ENCODE data around the gene CAMTA1. TPM values are rescaled to one million over a fixed set of nuclear protein-coding genes. Genes with fewer than 3 reads are reported as not detected.

The CAMTA1 gene
- total RNA-seq, 1 donor from 2014 or later: 99.0 TPM

- Mint-ChIP-seq H3K27ac (no peak overlapping the region), H3K36me3 (ENCODE audit: insufficient read depth) (no peaks in the 10 kb centered on the region), H3K9me3 (ENCODE audit: low read depth) (no peaks in the 10 kb centered on the region), H3K27me3 (peaks cover 29% of the 10 kb centered on the region), H3K4me3 (ENCODE audit: low read depth) (no peak overlapping the region), H3K4me1 (ENCODE audit: low read depth) (no peaks in the 10 kb centered on the region)
- no peak for DNase-seq (ENCODE audit: low spot score, unreplicated experiment)
- TF ChIP-seq CTCF (IDR thresholded peaks at IDR 0.05; ENCODE audit: unreplicated experiment): no peak
Observed at GRCh38 chr1:7621334-7622219, 836.3 kb downstream of the CAMTA1 start.

GRCh38 chr1:7623842-7624241 lies 838.6 kb downstream of the CAMTA1 start:
- no peak for TF ChIP-seq CTCF (IDR thresholded peaks at IDR 0.05; ENCODE audit: unreplicated experiment)
- H3K36me3 Mint-ChIP-seq (ENCODE audit: insufficient read depth): no peaks in the 10 kb centered on the region
- no peaks in the 10 kb centered on the region for H3K9me3 Mint-ChIP-seq (ENCODE audit: low read depth)
- no peak overlapping the region for H3K27ac Mint-ChIP-seq
- DNase-seq (ENCODE audit: low spot score, unreplicated experiment): no peak
- H3K4me3 Mint-ChIP-seq (ENCODE audit: low read depth): no peak overlapping the region
- no peaks in the 10 kb centered on the region for H3K4me1 Mint-ChIP-seq (ENCODE audit: low read depth)
- H3K27me3 Mint-ChIP-seq: peaks cover 46% of the 10 kb centered on the region

GRCh38 chr1:7624791-7625355 lies 839.6 kb downstream of the CAMTA1 start:
- DNase-seq (ENCODE audit: low spot score, unreplicated experiment): no peak
- H3K9me3 Mint-ChIP-seq (ENCODE audit: low read depth): no peaks in the 10 kb centered on the region
- H3K36me3 Mint-ChIP-seq (ENCODE audit: insufficient read depth): no peaks in the 10 kb centered on the region
- TF ChIP-seq CTCF (IDR thresholded peaks at IDR 0.05; ENCODE audit: unreplicated experiment): no peak
- H3K27ac Mint-ChIP-seq: no peak overlapping the region
- H3K27me3 Mint-ChIP-seq: peaks cover 52% of the 10 kb centered on the region
- H3K4me1 Mint-ChIP-seq (ENCODE audit: low read depth): no peaks in the 10 kb centered on the region
- H3K4me3 Mint-ChIP-seq (ENCODE audit: low read depth): no peak overlapping the region

GRCh38 chr1:7625401-7625800 lies 840.1 kb downstream of the CAMTA1 start:
- H3K9me3 Mint-ChIP-seq (ENCODE audit: low read depth): no peaks in the 10 kb centered on the region
- no peak overlapping the region for H3K4me3 Mint-ChIP-seq (ENCODE audit: low read depth)
- H3K27ac Mint-ChIP-seq: no peak overlapping the region
- no peaks in the 10 kb centered on the region for H3K4me1 Mint-ChIP-seq (ENCODE audit: low read depth)
- peaks cover 52% of the 10 kb centered on the region for H3K27me3 Mint-ChIP-seq
- no peak for TF ChIP-seq CTCF (IDR thresholded peaks at IDR 0.05; ENCODE audit: unreplicated experiment)
- no peaks in the 10 kb centered on the region for H3K36me3 Mint-ChIP-seq (ENCODE audit: insufficient read depth)
- DNase-seq (ENCODE audit: low spot score, unreplicated experiment): no peak

- no peak overlapping the region for H3K4me3 Mint-ChIP-seq (ENCODE audit: low read depth)
- no peak for TF ChIP-seq CTCF (IDR thresholded peaks at IDR 0.05; ENCODE audit: unreplicated experiment)
- H3K27ac Mint-ChIP-seq: no peak overlapping the region
- no peak for DNase-seq (ENCODE audit: low spot score, unreplicated experiment)
- no peaks in the 10 kb centered on the region for H3K36me3 Mint-ChIP-seq (ENCODE audit: insufficient read depth)
- H3K27me3 Mint-ChIP-seq: peaks cover 39% of the 10 kb centered on the region
- no peaks in the 10 kb centered on the region for H3K4me1 Mint-ChIP-seq (ENCODE audit: low read depth)
- no peaks in the 10 kb centered on the region for H3K9me3 Mint-ChIP-seq (ENCODE audit: low read depth)
Observed at GRCh38 chr1:7628273-7628672, 843.0 kb downstream of the CAMTA1 start.

Data from progenitor cell of endocrine pancreas (in vitro differentiated cells).